GM23338 (cell line): ENCODE measurements around the gene CPNE6. TPM values are rescaled to one million over a fixed set of nuclear protein-coding genes. Genes with fewer than 3 reads are reported as not detected.

Experiments used
- ATAC-seq: fragments of 200-7000 bp; cut with Tn5 transposase; 3 replicates; pipeline ENCODE4 v1.9.1; 2020
- DNase-seq: peaks from one replicate; pipeline ENCODE4 v3.0.0-alpha.2; 2015; ENCODE audit warnings: low spot score
- H2AFZ ChIP-seq: fragments of 200-600 bp; sonication (generic); 2 replicates; pipeline ENCODE4 v1.8.0; 2016; ENCODE audit warnings: antibody characterized with exemption, mild to moderate bottlenecking, moderate library complexity
- H3F3A ChIP-seq: fragments of 200-600 bp; sonication (generic); replicated peaks from 2 replicates; pipeline ENCODE4 v1.8.0; 2017; ENCODE audit warnings: antibody characterized with exemption, mixed run types, low read depth
- H3K27ac ChIP-seq: fragments of 200-600 bp; sonication (generic); 2 replicates; pipeline ENCODE4 v1.6.1; 2016; ENCODE audit warnings: low read depth
- H3K27me3 ChIP-seq: fragments of 200-600 bp; sonication (generic); 2 replicates; pipeline ENCODE4 v1.8.0; 2016; ENCODE audit warnings: mild to moderate bottlenecking, mixed run types, moderate library complexity; ENCODE audit not compliant: insufficient read depth
- H3K36me3 ChIP-seq: fragments of 200-600 bp; sonication (generic); 2 replicates; pipeline ENCODE4 v1.8.0; 2016; ENCODE audit warnings: mild to moderate bottlenecking; ENCODE audit not compliant: insufficient read depth
- H3K4me1 ChIP-seq: fragments of 200-600 bp; sonication (generic); 2 replicates; pipeline ENCODE4 v1.8.0; 2016; ENCODE audit warnings: mild to moderate bottlenecking, moderate library complexity; ENCODE audit not compliant: insufficient read depth
- H3K4me2 ChIP-seq: fragments of 200-600 bp; sonication (generic); 2 replicates; pipeline ENCODE4 v1.7.1; 2017; ENCODE audit warnings: mixed run types
- H3K4me3 ChIP-seq: fragments of 200-600 bp; sonication (generic); 2 replicates; pipeline ENCODE4 v1.6.1; 2016; ENCODE audit warnings: mixed run types
- H3K79me2 ChIP-seq: fragments of 200-600 bp; sonication (generic); replicated peaks from 2 replicates; pipeline ENCODE4 v1.8.0; 2017; ENCODE audit warnings: mild to moderate bottlenecking; ENCODE audit not compliant: insufficient read depth
- H3K9me2 ChIP-seq: fragments of 200-600 bp; sonication (generic); 2 replicates; pipeline ENCODE4 v1.8.0; 2017; ENCODE audit not compliant: insufficient read depth
- H4K20me1 ChIP-seq: fragments of 200-600 bp; sonication (generic); replicated peaks from 2 replicates; pipeline ENCODE4 v1.8.0; 2017; ENCODE audit warnings: mild to moderate bottlenecking; ENCODE audit not compliant: insufficient read depth
- H3K27ac Mint-ChIP-seq: 2 replicates; pipeline ENCODE4 v1.8.0; 2020; ENCODE audit warnings: inconsistent platforms, mild to moderate bottlenecking, moderate library complexity, mixed read lengths
- H3K27me3 Mint-ChIP-seq: 3 replicates; pipeline ENCODE4 v1.8.0; 2022; ENCODE audit warnings: low read depth, mild to moderate bottlenecking, moderate library complexity, mixed read lengths, inconsistent platforms; ENCODE audit not compliant: insufficient read depth, poor library complexity
- H3K36me3 Mint-ChIP-seq: 3 replicates; pipeline ENCODE4 v1.8.0; 2021; ENCODE audit warnings: low read depth, mild to moderate bottlenecking, inconsistent platforms, moderate library complexity, mixed read lengths
- H3K4me1 Mint-ChIP-seq: 3 replicates; pipeline ENCODE4 v1.8.0; 2020; ENCODE audit warnings: mild to moderate bottlenecking, inconsistent platforms, mixed read lengths
- H3K4me3 Mint-ChIP-seq: 3 replicates; pipeline ENCODE4 v1.8.0; 2021; ENCODE audit warnings: moderate library complexity, mild to moderate bottlenecking, inconsistent platforms, mixed read lengths
- H3K9me3 Mint-ChIP-seq: 3 replicates; pipeline ENCODE4 v1.8.0; 2020; ENCODE audit warnings: moderate library complexity, mild to moderate bottlenecking, inconsistent platforms, mixed read lengths
- CREB1 ChIP-seq: fragments of 250-450 bp; sonication (Bioruptor Pico); IDR thresholded peaks from 2 replicates; pipeline ENCODE4 v1.5.0; 2020; ENCODE audit warnings: low read depth, mild to moderate bottlenecking, moderate library complexity
- ETS1 ChIP-seq: IDR thresholded peaks from 2 replicates; pipeline ENCODE4 v1.6.1; 2016; ENCODE audit warnings: antibody characterized with exemption
- EZH2 ChIP-seq: fragments of 200-600 bp; sonication (generic); IDR thresholded peaks from one replicate; pipeline ENCODE4 v1.8.0; 2017; ENCODE audit warnings: antibody characterized with exemption, mild to moderate bottlenecking, low read depth; ENCODE audit not compliant: unreplicated experiment
- EZH2phosphoT487 ChIP-seq: fragments of 200-600 bp; sonication (generic); IDR thresholded peaks from one replicate; pipeline ENCODE4 v1.8.1; 2018; ENCODE audit warnings: antibody characterized with exemption; ENCODE audit not compliant: unreplicated experiment
- JUNB ChIP-seq: IDR thresholded peaks from one replicate; pipeline ENCODE4 v1.6.1; 2016; ENCODE audit warnings: antibody characterized with exemption; ENCODE audit not compliant: unreplicated experiment
- NANOG ChIP-seq: IDR thresholded peaks from 2 replicates; pipeline ENCODE4 v1.6.1; 2016; ENCODE audit warnings: antibody characterized with exemption, borderline replicate concordance
- POLR2AphosphoS5 ChIP-seq: IDR thresholded peaks from 2 replicates; pipeline ENCODE4 v1.6.1; 2016; ENCODE audit warnings: antibody characterized with exemption, low read depth
- REST ChIP-seq: IDR thresholded peaks from one replicate; pipeline ENCODE4 v1.6.1; 2018; ENCODE audit warnings: antibody characterized with exemption; ENCODE audit not compliant: unreplicated experiment
- STAT1 ChIP-seq: IDR thresholded peaks from one replicate; pipeline ENCODE4 v1.6.1; 2016; ENCODE audit warnings: antibody characterized with exemption; ENCODE audit not compliant: unreplicated experiment
- ZNF114 ChIP-seq: fragments of 250-450 bp; sonication (Bioruptor Pico); IDR thresholded peaks from 2 replicates; pipeline ENCODE4 v1.5.0; 2020; ENCODE audit warnings: mild to moderate bottlenecking, moderate library complexity
- ZNF331 ChIP-seq: fragments of 250-450 bp; sonication (Bioruptor Pico); IDR thresholded peaks from 2 replicates; pipeline ENCODE4 v1.5.0; 2020; ENCODE audit warnings: low read depth, mild to moderate bottlenecking, moderate library complexity
- ZNF462 ChIP-seq: fragments of 250-450 bp; sonication (Bioruptor Pico); IDR thresholded peaks from 2 replicates; pipeline ENCODE4 v1.5.0; 2020; ENCODE audit warnings: mild to moderate bottlenecking, moderate library complexity
- polyA plus RNA-seq: library from polyadenylated mRNA; unstranded; fragments of >200 nt; fragmentation: Nextera tagmentation; extraction: Ambion mirVana; gene quantifications from 2 replicates; pipeline ENCODE4 v1.2.1, GENCODE V29; 2016
- total RNA-seq: library from RNA; depleted of rRNA; stranded (reverse); fragments of >200 nt; shearing (Covaris generic); gene quantifications from 2 replicates; pipeline ENCODE4 v1.2.3, GENCODE V29; 2014
- TF ChIP-seq, protein P1 (sequence below), 2 experiments: fragments of 200-600 bp in 1 of 2; sonication (generic) in 1 of 2; conservative IDR thresholded peaks; 2 replicates each; pipeline versions ENCODE4 v1.5.1 to v1.6.1; 2016 to 2017; ENCODE audit warnings: antibody characterized with exemption in 2 of 2, low read depth in 2 of 2, mild to moderate bottlenecking in 2 of 2, moderate library complexity in 1 of 2

Gene CPNE6
- total and polyA plus RNA-seq, 2 experiments from 2014 or later, result 0.16 TPM; not detected in 1

- no peak for ATAC-seq
- Mint-ChIP-seq H3K4me3 (no peak overlapping the region), H3K4me1 (peaks cover 7% of the 10 kb centered on the region), H3K36me3 (peaks cover 3% of the 10 kb centered on the region; the same call in 1 of the 3 replicates), H3K9me3 (peaks cover 3% of the 10 kb centered on the region; the same call in 1 of the 3 replicates), H3K27ac (no peak overlapping the region), H3K27me3 (peaks cover 21% of the 10 kb centered on the region)
- no peaks in the 10 kb centered on the region; the same call in 1 of the 2 replicates for H4K20me1 ChIP-seq
- H3K4me2 ChIP-seq, result no peak overlapping the region
- TF ChIP-seq REST (no peak), ZNF462 (no peak), CREB1 (CRISPR knock-in tag) (no peak), JUNB (no peak), POLR2AphosphoS5 (no peak), ZNF331 (CRISPR knock-in tag) (no peak), STAT1 (no peak), ETS1 (no peak), NANOG (no peak), EZH2phosphoT487 (no peak), ZNF114 (CRISPR knock-in tag) (no peak), EZH2 (no peak)
- TF ChIP-seq, protein P1, sequence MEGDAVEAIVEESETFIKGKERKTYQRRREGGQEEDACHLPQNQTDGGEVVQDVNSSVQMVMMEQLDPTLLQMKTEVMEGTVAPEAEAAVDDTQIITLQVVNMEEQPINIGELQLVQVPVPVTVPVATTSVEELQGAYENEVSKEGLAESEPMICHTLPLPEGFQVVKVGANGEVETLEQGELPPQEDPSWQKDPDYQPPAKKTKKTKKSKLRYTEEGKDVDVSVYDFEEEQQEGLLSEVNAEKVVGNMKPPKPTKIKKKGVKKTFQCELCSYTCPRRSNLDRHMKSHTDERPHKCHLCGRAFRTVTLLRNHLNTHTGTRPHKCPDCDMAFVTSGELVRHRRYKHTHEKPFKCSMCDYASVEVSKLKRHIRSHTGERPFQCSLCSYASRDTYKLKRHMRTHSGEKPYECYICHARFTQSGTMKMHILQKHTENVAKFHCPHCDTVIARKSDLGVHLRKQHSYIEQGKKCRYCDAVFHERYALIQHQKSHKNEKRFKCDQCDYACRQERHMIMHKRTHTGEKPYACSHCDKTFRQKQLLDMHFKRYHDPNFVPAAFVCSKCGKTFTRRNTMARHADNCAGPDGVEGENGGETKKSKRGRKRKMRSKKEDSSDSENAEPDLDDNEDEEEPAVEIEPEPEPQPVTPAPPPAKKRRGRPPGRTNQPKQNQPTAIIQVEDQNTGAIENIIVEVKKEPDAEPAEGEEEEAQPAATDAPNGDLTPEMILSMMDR (conservative IDR thresholded peaks at IDR 0.05; ENCODE audit: low read depth in 2 of 2), result no peak
- H3K79me2 ChIP-seq, result no peaks in the 10 kb centered on the region
- H3K9me2 ChIP-seq, result no peaks in the 10 kb centered on the region
- no peaks in the 10 kb centered on the region for H3K36me3 ChIP-seq
- no peak for DNase-seq
- no peak overlapping the region for H2AFZ ChIP-seq
- H3K4me1 ChIP-seq, result no peaks in the 10 kb centered on the region
- no peak overlapping the region for H3K4me3 ChIP-seq
- no peak overlapping the region for H3K27ac ChIP-seq
- peaks cover 6% of the 10 kb centered on the region; the same call in 1 of the 2 replicates for H3F3A ChIP-seq
- H3K27me3 ChIP-seq, result no peaks in the 10 kb centered on the region
These were observed 39.2 kb downstream of the CPNE6 start for GRCh38 chr14:24110523-24110922.
